Dendritic cell treated with granulocyte-macrophage colony-stimulating factor and Interleukin-4, amounts not matched to agents 40 ng/mL and 50 ng/mL, for 4 days (primary cell): ENCODE data around the gene HM13.
"Not testable (repeated sequence)": the region's sequence is repeated elsewhere in the genome, so short reads cannot be mapped to it uniquely, and the experiment has no call there.

Experiments
- H3K27ac Mint-ChIP-seq: one replicate; pipeline ENCODE4 v1.8.0; 2022; ENCODE audit warnings: mild to moderate bottlenecking, mixed read lengths
- H3K27me3 Mint-ChIP-seq: one replicate; pipeline ENCODE4 v1.8.0; 2022; ENCODE audit warnings: mild to moderate bottlenecking, mixed read lengths
- H3K36me3 Mint-ChIP-seq: one replicate; pipeline ENCODE4 v1.8.0; 2022; ENCODE audit warnings: low read depth, mixed read lengths
- H3K4me1 Mint-ChIP-seq: one replicate; pipeline ENCODE4 v1.8.0; 2022; ENCODE audit warnings: low read depth, mixed read lengths
- H3K4me3 Mint-ChIP-seq: one replicate; pipeline ENCODE4 v1.8.0; 2022; ENCODE audit warnings: mild to moderate bottlenecking, moderate library complexity, mixed read lengths
- H3K9me3 Mint-ChIP-seq: one replicate; pipeline ENCODE4 v1.8.0; 2022; ENCODE audit warnings: mixed read lengths
- intact Hi-C: fragments of 100-400 bp; cut with micrococcal nuclease; formaldehyde crosslinking; loops from one replicate; pipeline ENCODE4 v1.15.0; 2022

HM13 gene

GRCh38 chr20:31514154-31515071, at the start of gene HM13:
TSS of gene HM13 (plus strand) at chr20:31514442. CDS start at chr20:31514552, 110 bp downstream.
- intact Hi-C loops = loop anchor here (5.0 kb wide), 1 partner anchor 98 kb away; no protein-coding TSS in a partner anchor
- Mint-ChIP-seq H3K4me1 (peaks cover 8% of the 10 kb centered on the region), H3K36me3 (peaks cover 8% of the 10 kb centered on the region), H3K27me3 (no peaks in the 10 kb centered on the region), H3K4me3 (peak within 1 kb of the TSS; percentile 33), H3K27ac (no peak within 1 kb of the TSS), H3K9me3 (peaks cover 1% of the 10 kb centered on the region)

- H3K9me3 Mint-ChIP-seq, H3K27ac Mint-ChIP-seq, H3K4me3 Mint-ChIP-seq, H3K36me3 Mint-ChIP-seq, intact Hi-C loops: not testable (repeated sequence)
- H3K27me3 Mint-ChIP-seq = peaks cover 19% of the 10 kb centered on the region
- peaks cover 26% of the 10 kb centered on the region for H3K4me1 Mint-ChIP-seq
These were observed 43.3 kb upstream of the HM13 start for GRCh38 chr20:31470946-31471345.

- Mint-ChIP-seq H3K36me3 (no peaks in the 10 kb centered on the region), H3K4me1 (peaks cover 28% of the 10 kb centered on the region), H3K27me3 (peaks cover 35% of the 10 kb centered on the region), H3K4me3 (no peak overlapping the region), H3K27ac (no peak overlapping the region), H3K9me3 (no peaks in the 10 kb centered on the region)
- intact Hi-C loops = no loop called here
These were observed 41.6 kb upstream of the HM13 start for GRCh38 chr20:31472395-31473330.

GRCh38 chr20:31473331-31474096, 40.7 kb upstream of the HM13 start:
- peaks cover 28% of the 10 kb centered on the region for H3K4me1 Mint-ChIP-seq
- peaks cover 38% of the 10 kb centered on the region for H3K27me3 Mint-ChIP-seq
- intact Hi-C loops = no loop called here
- no peak overlapping the region for H3K4me3 Mint-ChIP-seq
- H3K36me3 Mint-ChIP-seq = no peaks in the 10 kb centered on the region
- H3K27ac Mint-ChIP-seq = peak overlapping the region; percentile 45
- H3K9me3 Mint-ChIP-seq = no peaks in the 10 kb centered on the region

- H3K36me3 Mint-ChIP-seq = no peaks in the 10 kb centered on the region
- intact Hi-C loops = no loop called here
- peak overlapping the region; percentile 45 for H3K27ac Mint-ChIP-seq
- no peaks in the 10 kb centered on the region for H3K9me3 Mint-ChIP-seq
- H3K4me3 Mint-ChIP-seq = no peak overlapping the region
- H3K4me1 Mint-ChIP-seq = peaks cover 28% of the 10 kb centered on the region
- peaks cover 41% of the 10 kb centered on the region for H3K27me3 Mint-ChIP-seq
These were observed 40.2 kb upstream of the HM13 start for GRCh38 chr20:31474097-31474436.

- Mint-ChIP-seq H3K36me3 (no peaks in the 10 kb centered on the region), H3K4me3 (peak within 1 kb of the TSS; percentile 66), H3K9me3 (no peaks in the 10 kb centered on the region), H3K4me1 (peaks cover 28% of the 10 kb centered on the region), H3K27ac (peak within 1 kb of the TSS; percentile 45), H3K27me3 (peaks cover 41% of the 10 kb centered on the region)
- intact Hi-C loops = no loop called here
These were observed 39.3 kb upstream of the HM13 start, which contains the start of the genes DEFB124 and REM1 for GRCh38 chr20:31474758-31475427. TSS of gene DEFB124 (minus strand) at chr20:31475127. CDS start at chr20:31473013, 2,114 bp downstream. TSS of gene REM1 (plus strand) at chr20:31475288. CDS start at chr20:31476446, 1,158 bp downstream.

GRCh38 chr20:31475472-31476293, 38.6 kb upstream of the HM13 start:
- intact Hi-C loops = no loop called here
- Mint-ChIP-seq H3K27me3 (peaks cover 41% of the 10 kb centered on the region), H3K27ac (no peak overlapping the region), H3K4me1 (peaks cover 28% of the 10 kb centered on the region), H3K36me3 (no peaks in the 10 kb centered on the region), H3K4me3 (no peak overlapping the region), H3K9me3 (no peaks in the 10 kb centered on the region)

- H3K27me3 Mint-ChIP-seq = peaks cover 43% of the 10 kb centered on the region
- intact Hi-C loops = no loop called here
- H3K36me3 Mint-ChIP-seq = no peaks in the 10 kb centered on the region
These were observed 38.0 kb upstream of the HM13 start for GRCh38 chr20:31476294-31476585.

GRCh38 chr20:31476643-31477215, 37.5 kb upstream of the HM13 start:
- Mint-ChIP-seq H3K27ac (no peak overlapping the region), H3K4me1 (peaks cover 28% of the 10 kb centered on the region), H3K4me3 (no peak overlapping the region), H3K36me3 (no peaks in the 10 kb centered on the region), H3K9me3 (no peaks in the 10 kb centered on the region), H3K27me3 (peaks cover 43% of the 10 kb centered on the region)
- intact Hi-C loops = no loop called here

More at GRCh38 chr20:31476294-31476585, 38.0 kb upstream of the HM13 start:
- Mint-ChIP-seq H3K27ac (no peak overlapping the region), H3K4me3 (no peak overlapping the region), H3K4me1 (peaks cover 28% of the 10 kb centered on the region), H3K9me3 (no peaks in the 10 kb centered on the region)

GRCh38 chr20:31484001-31484400, 30.2 kb upstream of the HM13 start:
- Mint-ChIP-seq H3K4me1 (peaks cover 12% of the 10 kb centered on the region), H3K27ac (no peak overlapping the region), H3K27me3 (peaks cover 52% of the 10 kb centered on the region), H3K4me3 (no peak overlapping the region), H3K9me3 (no peaks in the 10 kb centered on the region), H3K36me3 (no peaks in the 10 kb centered on the region)
- intact Hi-C loops = no loop called here

- Mint-ChIP-seq H3K4me1 (peaks cover 12% of the 10 kb centered on the region), H3K36me3 (no peaks in the 10 kb centered on the region), H3K27ac (no peak overlapping the region), H3K4me3 (no peak overlapping the region), H3K9me3 (no peaks in the 10 kb centered on the region), H3K27me3 (peaks cover 51% of the 10 kb centered on the region)
- intact Hi-C loops = no loop called here
These were observed 28.5 kb upstream of the HM13 start for GRCh38 chr20:31485450-31486339.
